Ovary (tissue), 3 donors: ENCODE measurements around the gene TRMT10B.

Experiments
- POLR2A ChIP-seq: fragments of 450-650 bp; IDR thresholded peaks from one replicate; pipeline ENCODE4 v1.6.1; 2017; ENCODE audit warnings: antibody characterized with exemption, mild to moderate bottlenecking, moderate library complexity
- TF ChIP-seq, protein P1 (sequence below), 3 donors: fragments of 450-650 bp in 2 of 3; fragments of 200-600 bp in 1 of 3; IDR thresholded peaks; one replicate each; pipeline versions ENCODE4 v1.5.1 to v1.8.0; 2016 to 2022; ENCODE audit warnings: antibody characterized with exemption in 3 of 3, mild to moderate bottlenecking in 1 of 3
- donor health status: DM: no; HTN: no; CAD: no.

DNA sequence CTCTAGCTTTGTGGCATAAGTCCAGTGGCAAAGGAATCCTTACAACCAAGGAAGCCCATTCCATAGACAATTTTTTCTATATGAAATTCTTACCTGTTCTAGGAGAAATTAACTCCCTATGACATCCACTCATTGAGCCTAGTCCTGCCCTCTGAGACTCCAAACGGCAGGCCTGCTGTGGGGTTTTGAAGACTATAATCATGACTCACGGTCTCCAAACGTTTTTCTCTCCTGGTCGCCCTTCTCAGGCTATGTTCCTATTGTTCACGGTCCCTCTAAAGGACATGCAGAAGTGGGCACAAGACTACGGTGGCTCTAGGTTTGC lies 30.6 kb downstream of the TRMT10B start:
- TF ChIP-seq, protein P1, sequence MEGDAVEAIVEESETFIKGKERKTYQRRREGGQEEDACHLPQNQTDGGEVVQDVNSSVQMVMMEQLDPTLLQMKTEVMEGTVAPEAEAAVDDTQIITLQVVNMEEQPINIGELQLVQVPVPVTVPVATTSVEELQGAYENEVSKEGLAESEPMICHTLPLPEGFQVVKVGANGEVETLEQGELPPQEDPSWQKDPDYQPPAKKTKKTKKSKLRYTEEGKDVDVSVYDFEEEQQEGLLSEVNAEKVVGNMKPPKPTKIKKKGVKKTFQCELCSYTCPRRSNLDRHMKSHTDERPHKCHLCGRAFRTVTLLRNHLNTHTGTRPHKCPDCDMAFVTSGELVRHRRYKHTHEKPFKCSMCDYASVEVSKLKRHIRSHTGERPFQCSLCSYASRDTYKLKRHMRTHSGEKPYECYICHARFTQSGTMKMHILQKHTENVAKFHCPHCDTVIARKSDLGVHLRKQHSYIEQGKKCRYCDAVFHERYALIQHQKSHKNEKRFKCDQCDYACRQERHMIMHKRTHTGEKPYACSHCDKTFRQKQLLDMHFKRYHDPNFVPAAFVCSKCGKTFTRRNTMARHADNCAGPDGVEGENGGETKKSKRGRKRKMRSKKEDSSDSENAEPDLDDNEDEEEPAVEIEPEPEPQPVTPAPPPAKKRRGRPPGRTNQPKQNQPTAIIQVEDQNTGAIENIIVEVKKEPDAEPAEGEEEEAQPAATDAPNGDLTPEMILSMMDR (IDR thresholded peaks at IDR 0.05): no peak
- TF ChIP-seq POLR2A: no peak
